Astrocyte (in vitro differentiated cells and primary cell): ENCODE measurements around the gene CD151. TPM values are rescaled to one million over a fixed set of nuclear protein-coding genes. Genes with fewer than 3 reads are reported as not detected.

Experiments used
- DNase-seq: peaks from one replicate; pipeline ENCODE4 v3.0.0-alpha.2; 2010; ENCODE audit warnings: low read depth
- FAIRE-seq: peaks from 2 replicates; lab custom pipeline; 2011; peaks lifted over from hg19 to GRCh38; lab: Jason Lieb, UNC
- H2AFZ ChIP-seq: 2 replicates; pipeline ENCODE4 v1.6.0; 2012; ENCODE audit warnings: low read depth, low read length, inconsistent platforms
- H3K27ac ChIP-seq: 2 replicates; pipeline ENCODE4 v1.5.1; 2011; ENCODE audit warnings: low read depth, low read length, inconsistent platforms
- H3K27me3 ChIP-seq: 2 replicates; pipeline ENCODE4 v1.6.0; 2011; ENCODE audit warnings: low read length, inconsistent platforms; ENCODE audit not compliant: insufficient read depth
- H3K36me3 ChIP-seq: 2 replicates; pipeline ENCODE4 v1.5.1; 2011; ENCODE audit warnings: low read length, inconsistent platforms; ENCODE audit not compliant: insufficient read depth
- H3K4me1 ChIP-seq: 2 replicates; pipeline ENCODE4 v1.5.1; 2011; ENCODE audit warnings: low read length, inconsistent platforms; ENCODE audit not compliant: insufficient read depth
- H3K4me2 ChIP-seq: 2 replicates; pipeline ENCODE4 v1.6.0; 2012; ENCODE audit warnings: low read length, inconsistent platforms
- H3K4me3 ChIP-seq: 2 replicates; pipeline ENCODE4 v1.5.1; 2011; ENCODE audit warnings: low read depth, mild to moderate bottlenecking, low read length, inconsistent platforms; ENCODE audit not compliant: insufficient read depth
- H3K79me2 ChIP-seq: 2 replicates; pipeline ENCODE4 v1.6.0; 2012; ENCODE audit warnings: mild to moderate bottlenecking, low read length, inconsistent platforms; ENCODE audit not compliant: insufficient read depth
- H3K9ac ChIP-seq: 2 replicates; pipeline ENCODE4 v1.6.0; 2012; ENCODE audit warnings: mild to moderate bottlenecking, low read length, inconsistent platforms
- H3K9me3 ChIP-seq: 2 replicates; pipeline ENCODE4 v1.5.1; 2012; ENCODE audit warnings: low read depth, mild to moderate bottlenecking, low read length, inconsistent platforms; ENCODE audit not compliant: insufficient read depth
- H4K20me1 ChIP-seq: 2 replicates; pipeline ENCODE4 v1.6.0; 2012; ENCODE audit warnings: low read length, inconsistent platforms; ENCODE audit not compliant: insufficient read depth
- H3K27ac Mint-ChIP-seq: one replicate; pipeline ENCODE4 v1.8.0; 2021; ENCODE audit warnings: mild to moderate bottlenecking, mixed read lengths; ENCODE audit not compliant: unreplicated experiment
- H3K27me3 Mint-ChIP-seq: one replicate; pipeline ENCODE4 v1.8.0; 2021; ENCODE audit warnings: low read depth, mixed read lengths; ENCODE audit not compliant: unreplicated experiment
- H3K36me3 Mint-ChIP-seq: one replicate; pipeline ENCODE4 v1.8.0; 2021; ENCODE audit warnings: low read depth, mixed read lengths; ENCODE audit not compliant: unreplicated experiment
- H3K4me1 Mint-ChIP-seq: one replicate; pipeline ENCODE4 v1.8.0; 2021; ENCODE audit warnings: low read depth, mixed read lengths; ENCODE audit not compliant: unreplicated experiment
- H3K4me3 Mint-ChIP-seq: one replicate; pipeline ENCODE4 v1.8.0; 2021; ENCODE audit warnings: mild to moderate bottlenecking, moderate library complexity, mixed read lengths; ENCODE audit not compliant: unreplicated experiment
- H3K9me3 Mint-ChIP-seq: one replicate; pipeline ENCODE4 v1.8.0; 2021; ENCODE audit warnings: mild to moderate bottlenecking, mixed read lengths; ENCODE audit not compliant: unreplicated experiment
- EZH2 ChIP-seq: IDR thresholded peaks from 2 replicates; pipeline ENCODE4 v1.6.1; 2012; ENCODE audit warnings: mild to moderate bottlenecking, low read length, inconsistent platforms; ENCODE audit not compliant: insufficient read depth
- total RNA-seq: library from RNA; stranded (reverse); gene quantifications from 2 replicates; pipeline ENCODE4 v1.2.1, GENCODE V29; 2021
- TF ChIP-seq, protein P1 (sequence below): IDR thresholded peaks from 2 replicates; pipeline ENCODE4 v1.5.1; 2011; ENCODE audit warnings: low read depth, mild to moderate bottlenecking, inconsistent platforms, low read length, moderate library complexity; ENCODE audit not compliant: insufficient read depth

The CD151 gene
- total RNA-seq, 1 donor from 2014 or later, result 421 TPM

DNA sequence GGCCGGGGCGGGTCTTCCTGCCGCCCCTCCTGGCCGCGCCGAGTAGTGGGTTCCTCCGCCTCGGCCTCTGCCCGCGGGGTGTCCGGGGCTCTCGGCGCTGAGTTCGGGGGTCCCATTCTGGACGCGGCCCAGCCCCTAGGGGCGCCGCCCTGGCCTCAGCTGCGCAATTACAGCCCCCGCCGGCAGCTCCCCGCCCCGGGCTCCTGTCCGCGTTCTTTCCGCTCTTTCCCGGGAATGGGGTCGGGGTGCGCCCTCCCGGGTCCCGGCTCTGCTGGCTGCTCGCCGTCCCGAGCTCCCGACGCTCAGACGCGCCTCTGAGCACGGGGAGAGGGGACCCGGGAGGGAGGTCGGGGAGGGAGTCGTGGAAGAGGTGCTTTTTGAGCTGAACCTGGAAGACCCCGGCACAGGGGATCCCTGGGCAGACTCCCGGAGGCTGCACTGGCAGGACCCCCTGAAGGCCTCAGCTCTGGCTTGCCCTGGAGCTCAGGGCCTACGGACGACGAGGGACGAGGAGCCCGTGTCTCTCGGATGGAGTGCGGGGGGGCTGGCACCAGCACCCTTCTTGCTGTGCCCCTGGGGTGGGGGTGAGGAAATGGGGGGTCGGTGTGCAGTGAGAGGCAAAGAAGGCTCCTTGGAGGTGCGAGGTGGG lies 10.5 kb downstream of the CD151 start:
- FAIRE-seq, result no peak
- peaks cover 20% of the 10 kb centered on the region for H3K4me1 Mint-ChIP-seq
- H3K9ac ChIP-seq, result peak overlapping the region; percentile 94
- TF ChIP-seq, protein P1, sequence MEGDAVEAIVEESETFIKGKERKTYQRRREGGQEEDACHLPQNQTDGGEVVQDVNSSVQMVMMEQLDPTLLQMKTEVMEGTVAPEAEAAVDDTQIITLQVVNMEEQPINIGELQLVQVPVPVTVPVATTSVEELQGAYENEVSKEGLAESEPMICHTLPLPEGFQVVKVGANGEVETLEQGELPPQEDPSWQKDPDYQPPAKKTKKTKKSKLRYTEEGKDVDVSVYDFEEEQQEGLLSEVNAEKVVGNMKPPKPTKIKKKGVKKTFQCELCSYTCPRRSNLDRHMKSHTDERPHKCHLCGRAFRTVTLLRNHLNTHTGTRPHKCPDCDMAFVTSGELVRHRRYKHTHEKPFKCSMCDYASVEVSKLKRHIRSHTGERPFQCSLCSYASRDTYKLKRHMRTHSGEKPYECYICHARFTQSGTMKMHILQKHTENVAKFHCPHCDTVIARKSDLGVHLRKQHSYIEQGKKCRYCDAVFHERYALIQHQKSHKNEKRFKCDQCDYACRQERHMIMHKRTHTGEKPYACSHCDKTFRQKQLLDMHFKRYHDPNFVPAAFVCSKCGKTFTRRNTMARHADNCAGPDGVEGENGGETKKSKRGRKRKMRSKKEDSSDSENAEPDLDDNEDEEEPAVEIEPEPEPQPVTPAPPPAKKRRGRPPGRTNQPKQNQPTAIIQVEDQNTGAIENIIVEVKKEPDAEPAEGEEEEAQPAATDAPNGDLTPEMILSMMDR, result no peak
- TF ChIP-seq EZH2, result no peak
- peak overlapping the region; percentile 64 for H3K4me3 ChIP-seq
- H3K4me1 ChIP-seq, result peaks cover 55% of the 10 kb centered on the region
- no peaks in the 10 kb centered on the region for H3K27me3 Mint-ChIP-seq
- H3K4me3 Mint-ChIP-seq, result peak overlapping the region; percentile 87
- H2AFZ ChIP-seq, result no peak overlapping the region
- peaks cover 66% of the 10 kb centered on the region for H3K79me2 ChIP-seq
- peaks cover 74% of the 10 kb centered on the region for H4K20me1 ChIP-seq
- peak overlapping the region; percentile 77 for H3K27ac Mint-ChIP-seq
- no peak for DNase-seq
- H3K36me3 Mint-ChIP-seq, result peaks cover 6% of the 10 kb centered on the region
- H3K27me3 ChIP-seq, result no peaks in the 10 kb centered on the region
- peak overlapping the region; percentile 88 for H3K4me2 ChIP-seq
- H3K9me3 ChIP-seq, result no peaks in the 10 kb centered on the region
- peak overlapping the region; percentile 68 for H3K27ac ChIP-seq
- H3K9me3 Mint-ChIP-seq, result no peaks in the 10 kb centered on the region
- H3K36me3 ChIP-seq, result peaks cover 15% of the 10 kb centered on the region

GRCh38 chr11:843818-844692 lies 11.3 kb downstream of the CD151 start:
- Mint-ChIP-seq H3K27ac (peak overlapping the region; percentile 77), H3K27me3 (no peaks in the 10 kb centered on the region), H3K36me3 (peaks cover 6% of the 10 kb centered on the region), H3K4me3 (peak overlapping the region; percentile 87), H3K9me3 (no peaks in the 10 kb centered on the region), H3K4me1 (peaks cover 15% of the 10 kb centered on the region)
- TF ChIP-seq, protein P1, result no peak
- TF ChIP-seq EZH2, result no peak
- Histone ChIP-seq H3K79me2 (peaks cover 59% of the 10 kb centered on the region), H4K20me1 (peaks cover 74% of the 10 kb centered on the region), H3K9ac (peak overlapping the region; percentile 94), H3K27me3 (no peaks in the 10 kb centered on the region), H3K4me2 (peak overlapping the region; percentile 88), H3K36me3 (peaks cover 10% of the 10 kb centered on the region), H2AFZ (no peak overlapping the region), H3K4me1 (peaks cover 58% of the 10 kb centered on the region), H3K9me3 (no peaks in the 10 kb centered on the region), H3K4me3 (peak overlapping the region; percentile 64), H3K27ac (peak overlapping the region; percentile 68)
- FAIRE-seq (peak; percentile 74), DNase-seq (peak; percentile 88)
